SIG-M5 (cell line): ENCODE results near the gene DCTN3.

Experiments used
- DNase-seq: peaks from one replicate; lab custom pipeline; 2025; lab: John Stamatoyannopoulos, UW

Gene DCTN3

GRCh38 chr9:34623374-34624235, 3.3 kb upstream of the DCTN3 start:
- no peak for DNase-seq

- DNase-seq, result no peak
Measured at GRCh38 chr9:34615132-34615531, 5.2 kb downstream of the DCTN3 start.

- DNase-seq, result no peak
Measured at GRCh38 chr9:34612788-34613390, 7.4 kb downstream of the DCTN3 start.

GRCh38 chr9:34611811-34612787, 8.2 kb downstream of the DCTN3 start, which contains the start of gene RPP25L:
Gene RPP25L (minus strand): TSS chr9:34612097. CDS start chr9:34611296, 801 bp downstream.
- no peak for DNase-seq

- no peak for DNase-seq
Measured at GRCh38 chr9:34611251-34611810, 9.0 kb downstream of the DCTN3 start.

- no peak for DNase-seq
Measured at GRCh38 chr9:34610434-34611206, 9.7 kb downstream of the DCTN3 start.

GRCh38 chr9:34607331-34607730, 13.0 kb downstream of the DCTN3 start:
- no peak for DNase-seq

GRCh38 chr9:34606905-34607304, 13.4 kb downstream of the DCTN3 start:
- DNase-seq, result no peak

- DNase-seq, result no peak
Measured at GRCh38 chr9:34606190-34606589, 14.1 kb downstream of the DCTN3 start.

- no peak for DNase-seq
Measured at GRCh38 chr9:34603610-34604231, 16.6 kb downstream of the DCTN3 start.

GRCh38 chr9:34601937-34602573, 18.2 kb downstream of the DCTN3 start:
- no peak for DNase-seq

- DNase-seq, result no peak
Measured at GRCh38 chr9:34600908-34601307, 19.4 kb downstream of the DCTN3 start.

- DNase-seq, result no peak
Measured at GRCh38 chr9:34599546-34599945, 20.7 kb downstream of the DCTN3 start.

- no peak for DNase-seq
Measured at GRCh38 chr9:34594177-34594576, 26.1 kb downstream of the DCTN3 start.

- DNase-seq, result no peak
Measured at GRCh38 chr9:34592895-34593601, 27.2 kb downstream of the DCTN3 start.

GRCh38 chr9:34591917-34592866, 28.1 kb downstream of the DCTN3 start:
- no peak for DNase-seq

- no peak for DNase-seq
Measured at GRCh38 chr9:34591248-34591916, 28.9 kb downstream of the DCTN3 start.
